ENCODE results near the gene ISM1. TPM values are rescaled to one million over a fixed set of nuclear protein-coding genes. Genes with fewer than 3 reads are reported as not detected.

Gene ISM1
- polyA plus RNA-seq, 1 experiment = not detected

DNA sequence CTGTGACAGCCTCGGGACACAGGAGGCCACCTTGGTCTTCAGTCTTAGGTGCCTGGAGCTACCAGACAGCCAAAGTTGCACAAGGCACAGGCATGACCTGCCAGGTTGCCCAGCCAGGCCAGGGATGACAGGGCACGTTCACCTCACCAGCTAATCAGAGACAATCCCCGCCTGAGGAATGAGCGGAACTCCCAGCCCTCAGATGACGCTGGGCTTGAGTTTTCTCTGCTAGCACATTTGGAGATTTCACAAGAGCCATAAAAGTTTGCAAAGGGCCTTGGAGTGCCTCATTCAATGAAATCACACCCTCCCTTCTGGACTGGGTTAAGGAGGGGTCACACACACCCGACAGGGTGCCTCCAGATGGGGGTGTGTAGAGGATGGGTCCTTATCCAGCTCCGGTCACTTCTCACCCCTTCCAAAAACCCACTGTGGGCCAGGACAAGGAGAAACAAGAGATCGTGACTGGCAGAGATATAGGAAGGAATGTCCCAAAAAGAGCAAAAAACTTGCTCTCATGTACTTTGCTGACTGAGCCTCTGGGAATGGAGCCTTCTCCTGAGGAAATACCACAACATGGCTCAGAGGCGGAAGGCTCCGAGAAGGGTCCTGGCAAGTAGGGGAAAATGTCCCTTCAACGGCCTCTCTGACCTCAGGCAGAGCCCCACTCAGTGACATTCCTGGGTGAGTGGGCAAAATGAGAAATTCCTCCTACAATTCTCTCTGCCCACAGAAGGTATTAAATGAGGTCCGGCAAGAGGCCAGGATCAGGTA lies 121.6 kb downstream of the ISM1 start:
- ChIA-PET POLR2A (no interaction called here), CTCF (interaction anchor here (0.5 kb wide), 1 partner anchor 20 kb away, joined by 4 read pairs; no protein-coding TSS in a partner anchor)
- DNase-seq (ENCODE audit: low read depth, low spot score) = no peak

DNA sequence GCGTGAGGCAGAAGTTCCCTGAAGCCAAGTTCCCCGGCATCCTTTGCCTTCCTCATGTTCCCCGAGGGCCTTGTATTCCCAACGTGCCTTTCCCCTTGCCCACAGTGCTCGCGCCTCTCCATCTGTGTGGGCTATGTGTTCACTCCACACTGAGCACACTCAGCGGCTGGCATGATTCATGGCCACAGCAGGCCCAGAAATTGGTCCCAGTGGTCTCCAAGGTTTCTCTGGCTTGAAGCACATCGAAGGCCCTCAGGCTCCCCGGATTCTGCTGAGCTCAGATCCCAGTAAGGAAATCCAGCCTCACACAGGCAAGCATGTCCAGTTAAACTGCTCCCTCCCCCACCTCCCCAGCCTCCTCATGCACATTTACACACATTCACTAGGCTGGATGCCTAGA lies 123.6 kb downstream of the ISM1 start:
- H3K4me3 ChIP-seq (ENCODE audit: low read depth, low read length) = no peak overlapping the region
- TF ChIP-seq, protein P1, sequence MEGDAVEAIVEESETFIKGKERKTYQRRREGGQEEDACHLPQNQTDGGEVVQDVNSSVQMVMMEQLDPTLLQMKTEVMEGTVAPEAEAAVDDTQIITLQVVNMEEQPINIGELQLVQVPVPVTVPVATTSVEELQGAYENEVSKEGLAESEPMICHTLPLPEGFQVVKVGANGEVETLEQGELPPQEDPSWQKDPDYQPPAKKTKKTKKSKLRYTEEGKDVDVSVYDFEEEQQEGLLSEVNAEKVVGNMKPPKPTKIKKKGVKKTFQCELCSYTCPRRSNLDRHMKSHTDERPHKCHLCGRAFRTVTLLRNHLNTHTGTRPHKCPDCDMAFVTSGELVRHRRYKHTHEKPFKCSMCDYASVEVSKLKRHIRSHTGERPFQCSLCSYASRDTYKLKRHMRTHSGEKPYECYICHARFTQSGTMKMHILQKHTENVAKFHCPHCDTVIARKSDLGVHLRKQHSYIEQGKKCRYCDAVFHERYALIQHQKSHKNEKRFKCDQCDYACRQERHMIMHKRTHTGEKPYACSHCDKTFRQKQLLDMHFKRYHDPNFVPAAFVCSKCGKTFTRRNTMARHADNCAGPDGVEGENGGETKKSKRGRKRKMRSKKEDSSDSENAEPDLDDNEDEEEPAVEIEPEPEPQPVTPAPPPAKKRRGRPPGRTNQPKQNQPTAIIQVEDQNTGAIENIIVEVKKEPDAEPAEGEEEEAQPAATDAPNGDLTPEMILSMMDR (IDR thresholded peaks at IDR 0.05; ENCODE audit: low read depth, low read length) = no peak
- POLR2A ChIA-PET = no interaction called here
- no peaks in the 10 kb centered on the region for H3K9me3 ChIP-seq (ENCODE audit: control insufficient read depth, insufficient read depth, low read length)
- no peak overlapping the region for H3K27ac ChIP-seq (ENCODE audit: low read depth, low read length)
- CTCF ChIA-PET = interaction anchor here (1.8 kb wide), 1 partner anchor 202 kb away, joined by 7 read pairs; no protein-coding TSS in a partner anchor
- DNase-seq (ENCODE audit: low read depth, low spot score) = no peak
- peaks cover 5% of the 10 kb centered on the region for H3K27me3 ChIP-seq (ENCODE audit: control insufficient read depth, insufficient read depth, low read length)

More for the DNA sequence above, 121.6 kb downstream of the ISM1 start:
- Histone ChIP-seq H3K27ac (ENCODE audit: low read depth, low read length) (no peak overlapping the region), H3K4me3 (ENCODE audit: low read depth, low read length) (no peak overlapping the region), H3K27me3 (ENCODE audit: control insufficient read depth, insufficient read depth, low read length) (peaks cover 5% of the 10 kb centered on the region), H3K9me3 (ENCODE audit: control insufficient read depth, insufficient read depth, low read length) (no peaks in the 10 kb centered on the region)
- TF ChIP-seq, protein P1 (IDR thresholded peaks at IDR 0.05; ENCODE audit: low read depth, low read length) = no peak

DNA sequence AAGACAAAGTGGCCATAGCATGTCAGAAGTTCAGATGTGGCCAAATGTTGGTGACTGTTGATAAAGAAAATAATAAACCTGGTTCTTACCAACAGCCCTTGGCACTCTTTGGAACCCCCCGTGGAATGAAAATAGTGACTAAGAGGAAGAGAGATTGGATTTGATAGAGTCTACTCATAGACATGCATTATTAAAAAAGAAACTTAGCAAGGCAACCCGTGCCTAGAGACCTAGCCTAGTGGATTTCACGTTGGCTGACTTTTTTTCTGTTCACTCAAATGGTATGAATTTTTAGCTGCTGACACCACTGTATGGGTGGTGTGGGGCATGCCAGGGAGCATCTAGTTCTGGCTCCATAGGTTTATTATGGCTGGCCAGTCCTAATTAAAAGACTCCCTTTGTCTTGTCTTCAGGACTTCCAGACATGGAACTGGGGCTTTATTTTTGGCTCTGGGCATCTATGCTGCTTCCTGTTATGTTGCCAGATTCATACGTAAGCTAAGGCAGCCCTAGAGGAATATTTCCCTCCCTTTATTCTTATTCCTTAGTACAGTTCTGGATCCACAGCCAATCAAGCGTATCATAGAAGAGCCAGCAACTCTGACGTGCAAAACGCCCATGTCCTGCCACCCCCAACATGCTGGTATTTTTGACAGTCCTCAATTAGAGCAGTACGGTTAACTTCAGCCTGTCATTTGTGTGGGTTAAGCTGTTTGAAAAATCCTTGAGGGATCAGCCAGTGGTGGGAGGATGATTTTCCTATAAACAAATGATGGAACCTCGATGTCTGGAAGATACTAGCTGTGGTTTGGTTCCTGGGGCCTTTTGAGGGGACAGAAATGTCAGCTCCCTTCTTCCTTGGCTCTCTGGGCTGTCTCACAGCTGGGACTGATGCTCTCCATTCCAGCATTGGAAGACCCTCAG lies 127.5 kb downstream of the ISM1 start:
- TF ChIP-seq, protein P1 (IDR thresholded peaks at IDR 0.05; ENCODE audit: low read depth, low read length) = no peak
- Histone ChIP-seq H3K9me3 (ENCODE audit: control insufficient read depth, insufficient read depth, low read length) (no peaks in the 10 kb centered on the region), H3K27ac (ENCODE audit: low read depth, low read length) (peak overlapping the region; percentile 33), H3K4me3 (ENCODE audit: low read depth, low read length) (peak overlapping the region; percentile 45), H3K27me3 (ENCODE audit: control insufficient read depth, insufficient read depth, low read length) (peaks cover 2% of the 10 kb centered on the region)
- CTCF ChIA-PET = interaction anchor here (0.8 to 2.7 kb wide), 3 partner anchors 198 to 439 kb away, joined by 3 to 14 read pairs (median 4); no protein-coding TSS in a partner anchor
- POLR2A ChIA-PET = no interaction called here
- no peak for DNase-seq (ENCODE audit: low read depth, low spot score)

DNA sequence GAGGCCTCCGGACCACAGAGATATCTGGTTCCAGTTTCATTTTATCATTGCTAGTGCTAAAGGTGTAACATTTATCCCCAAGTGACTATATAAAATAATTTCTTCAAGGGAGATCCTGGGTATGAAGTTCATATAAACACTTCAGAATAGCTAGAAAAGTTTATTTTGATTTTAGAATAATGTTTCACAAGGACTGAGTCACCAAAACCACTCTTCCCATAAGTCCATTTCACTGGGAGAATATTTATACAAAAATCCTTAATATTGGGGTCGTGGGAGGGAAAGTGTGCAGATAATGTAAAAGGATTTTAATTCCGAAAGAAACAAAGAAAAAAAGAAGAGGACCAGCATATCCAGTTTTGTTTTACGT lies 128.1 kb downstream of the ISM1 start:
- CTCF ChIA-PET = interaction anchor here (0.8 to 2.7 kb wide), 3 partner anchors 197 to 438 kb away, joined by 3 to 14 read pairs (median 4); no protein-coding TSS in a partner anchor
- Histone ChIP-seq H3K4me3 (ENCODE audit: low read depth, low read length) (peak overlapping the region; percentile 45), H3K9me3 (ENCODE audit: control insufficient read depth, insufficient read depth, low read length) (no peaks in the 10 kb centered on the region), H3K27me3 (ENCODE audit: control insufficient read depth, insufficient read depth, low read length) (peaks cover 2% of the 10 kb centered on the region), H3K27ac (ENCODE audit: low read depth, low read length) (peak overlapping the region; percentile 32)
- DNase-seq (ENCODE audit: low read depth, low spot score) = no peak
- TF ChIP-seq, protein P1 (IDR thresholded peaks at IDR 0.05; ENCODE audit: low read depth, low read length) = no peak
- POLR2A ChIA-PET = no interaction called here

Other genes starting within 250 kb of the ISM1 start
- gene SPTLC3, start 212.3 kb upstream of the ISM1 start, polyA plus RNA-seq (2011; rRNA removed) = 2.7 and 2.8 TPM in 2 replicates